ENCODE data around the gene APOBEC3A. TPM values are rescaled to one million over a fixed set of nuclear protein-coding genes. Genes with fewer than 3 reads are reported as not detected.
"Not testable (repeated sequence)": the region's sequence is repeated elsewhere in the genome, so short reads cannot be mapped to it uniquely, and the experiment has no call there.

APOBEC3A gene
- total RNA-seq, 3 donors from 2014 or later, result 0.92 to 23.6 (median 2.5) TPM

- Histone ChIP-seq H3K4me1 (ENCODE audit: low read depth) (no peaks in the 10 kb centered on the region), H3K4me3 (no peak overlapping the region), H3K9me3 (no peaks in the 10 kb centered on the region), H3K36me3 (ENCODE audit: low read depth) (no peaks in the 10 kb centered on the region)
- TF ChIP-seq CTCF (IDR thresholded peaks at IDR 0.05), result no peak
- intact Hi-C loops (cut with DNase I, micrococcal nuclease), result no loop called here
- DNase-seq, result peak in 1 of 3 donors; percentile 14
- ATAC-seq, result peak; percentile 45
Observed at GRCh38 chr22:38943201-38943600, 14.2 kb upstream of the APOBEC3A start.

- DNase-seq (no peak), ATAC-seq (no peak)
- no peaks in the 10 kb centered on the region for H3K36me3 ChIP-seq (ENCODE audit: low read depth)
- no peak overlapping the region for H3K4me3 ChIP-seq
- no peaks in the 10 kb centered on the region for H3K9me3 ChIP-seq
- intact Hi-C loops (cut with DNase I, micrococcal nuclease), result no loop called here
- H3K4me1 ChIP-seq (ENCODE audit: low read depth), result no peaks in the 10 kb centered on the region
- no peak for TF ChIP-seq CTCF (IDR thresholded peaks at IDR 0.05)
Observed at GRCh38 chr22:38943882-38944281, 13.5 kb upstream of the APOBEC3A start.

GRCh38 chr22:38944653-38945052 lies 12.8 kb upstream of the APOBEC3A start:
- H3K36me3 ChIP-seq (ENCODE audit: low read depth), result no peaks in the 10 kb centered on the region
- TF ChIP-seq CTCF (IDR thresholded peaks at IDR 0.05), result no peak
- DNase-seq (peak in 1 of 3 donors; percentile 18), ATAC-seq (no peak)
- no peak overlapping the region for H3K4me3 ChIP-seq
- intact Hi-C loops (cut with DNase I, micrococcal nuclease), result no loop called here
- no peaks in the 10 kb centered on the region for H3K9me3 ChIP-seq
- peaks cover 6% of the 10 kb centered on the region for H3K4me1 ChIP-seq (ENCODE audit: low read depth)

- H3K36me3 ChIP-seq (ENCODE audit: low read depth); intact Hi-C loops (cut with DNase I, micrococcal nuclease); H3K9me3 ChIP-seq; H3K4me3 ChIP-seq; ATAC-seq: not testable (repeated sequence)
- H3K4me1 ChIP-seq (ENCODE audit: low read depth), result peaks cover 12% of the 10 kb centered on the region
- DNase-seq, result peak in 1 of 3 donors; percentile 4
Observed at GRCh38 chr22:38945706-38946338, 11.6 kb upstream of the APOBEC3A start.

GRCh38 chr22:38946771-38947170 lies 10.6 kb upstream of the APOBEC3A start:
- peaks cover 18% of the 10 kb centered on the region for H3K4me1 ChIP-seq (ENCODE audit: low read depth)
- no peak overlapping the region for H3K4me3 ChIP-seq
- ATAC-seq (no peak), DNase-seq (peak in 1 of 3 donors; percentile 19)
- H3K9me3 ChIP-seq, result no peaks in the 10 kb centered on the region
- H3K36me3 ChIP-seq (ENCODE audit: low read depth), result no peaks in the 10 kb centered on the region
- TF ChIP-seq CTCF (IDR thresholded peaks at IDR 0.05), result no peak
- intact Hi-C loops (cut with DNase I, micrococcal nuclease), result no loop called here

- Histone ChIP-seq H3K4me1 (ENCODE audit: low read depth) (peaks cover 18% of the 10 kb centered on the region), H3K36me3 (ENCODE audit: low read depth) (no peaks in the 10 kb centered on the region), H3K4me3 (no peak overlapping the region), H3K9me3 (no peaks in the 10 kb centered on the region)
- DNase-seq (no peak), ATAC-seq (no peak)
- intact Hi-C loops (cut with DNase I, micrococcal nuclease), result no loop called here
- TF ChIP-seq CTCF (IDR thresholded peaks at IDR 0.05), result no peak
Observed at GRCh38 chr22:38947321-38948140, 9.9 kb upstream of the APOBEC3A start.

All from mucosa of descending colon (tissue), 3 donors.